Measurements from ENCODE around the gene OXSR1. TPM values are rescaled to one million over a fixed set of nuclear protein-coding genes. Genes with fewer than 3 reads are reported as not detected.

Gene OXSR1
- total and polyA plus RNA-seq, 4 donors = 4.3 to 24.7 (median 12.2) TPM

DNA sequence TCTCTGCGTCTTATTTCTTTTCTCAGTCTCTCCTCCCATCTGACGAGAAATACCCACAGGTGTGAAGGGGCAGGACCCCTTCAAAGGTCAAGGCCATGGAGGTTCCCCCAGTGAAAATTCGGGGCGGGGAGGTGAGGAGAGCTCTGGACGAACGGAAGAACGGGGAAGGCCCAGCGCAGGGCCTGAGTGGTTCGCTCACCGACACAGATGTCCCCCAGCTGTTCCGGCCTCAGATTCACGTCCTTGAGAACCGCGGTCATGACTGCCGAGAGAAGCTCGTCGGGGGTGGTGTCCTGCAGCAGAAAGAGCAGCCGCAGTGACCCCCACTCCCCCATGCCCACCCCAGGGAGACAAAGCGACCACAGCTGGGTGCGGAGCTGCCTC, 29.0 kb upstream of the OXSR1 start (continued):
- TF ChIP-seq, protein P1, sequence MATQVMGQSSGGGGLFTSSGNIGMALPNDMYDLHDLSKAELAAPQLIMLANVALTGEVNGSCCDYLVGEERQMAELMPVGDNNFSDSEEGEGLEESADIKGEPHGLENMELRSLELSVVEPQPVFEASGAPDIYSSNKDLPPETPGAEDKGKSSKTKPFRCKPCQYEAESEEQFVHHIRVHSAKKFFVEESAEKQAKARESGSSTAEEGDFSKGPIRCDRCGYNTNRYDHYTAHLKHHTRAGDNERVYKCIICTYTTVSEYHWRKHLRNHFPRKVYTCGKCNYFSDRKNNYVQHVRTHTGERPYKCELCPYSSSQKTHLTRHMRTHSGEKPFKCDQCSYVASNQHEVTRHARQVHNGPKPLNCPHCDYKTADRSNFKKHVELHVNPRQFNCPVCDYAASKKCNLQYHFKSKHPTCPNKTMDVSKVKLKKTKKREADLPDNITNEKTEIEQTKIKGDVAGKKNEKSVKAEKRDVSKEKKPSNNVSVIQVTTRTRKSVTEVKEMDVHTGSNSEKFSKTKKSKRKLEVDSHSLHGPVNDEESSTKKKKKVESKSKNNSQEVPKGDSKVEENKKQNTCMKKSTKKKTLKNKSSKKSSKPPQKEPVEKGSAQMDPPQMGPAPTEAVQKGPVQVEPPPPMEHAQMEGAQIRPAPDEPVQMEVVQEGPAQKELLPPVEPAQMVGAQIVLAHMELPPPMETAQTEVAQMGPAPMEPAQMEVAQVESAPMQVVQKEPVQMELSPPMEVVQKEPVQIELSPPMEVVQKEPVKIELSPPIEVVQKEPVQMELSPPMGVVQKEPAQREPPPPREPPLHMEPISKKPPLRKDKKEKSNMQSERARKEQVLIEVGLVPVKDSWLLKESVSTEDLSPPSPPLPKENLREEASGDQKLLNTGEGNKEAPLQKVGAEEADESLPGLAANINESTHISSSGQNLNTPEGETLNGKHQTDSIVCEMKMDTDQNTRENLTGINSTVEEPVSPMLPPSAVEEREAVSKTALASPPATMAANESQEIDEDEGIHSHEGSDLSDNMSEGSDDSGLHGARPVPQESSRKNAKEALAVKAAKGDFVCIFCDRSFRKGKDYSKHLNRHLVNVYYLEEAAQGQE (IDR thresholded peaks at IDR 0.05) = no peak
- no peak for TF ChIP-seq TAF1 (conservative IDR thresholded peaks at IDR 0.05)
- no peak for TF ChIP-seq RXRA (IDR thresholded peaks at IDR 0.05)

DNA sequence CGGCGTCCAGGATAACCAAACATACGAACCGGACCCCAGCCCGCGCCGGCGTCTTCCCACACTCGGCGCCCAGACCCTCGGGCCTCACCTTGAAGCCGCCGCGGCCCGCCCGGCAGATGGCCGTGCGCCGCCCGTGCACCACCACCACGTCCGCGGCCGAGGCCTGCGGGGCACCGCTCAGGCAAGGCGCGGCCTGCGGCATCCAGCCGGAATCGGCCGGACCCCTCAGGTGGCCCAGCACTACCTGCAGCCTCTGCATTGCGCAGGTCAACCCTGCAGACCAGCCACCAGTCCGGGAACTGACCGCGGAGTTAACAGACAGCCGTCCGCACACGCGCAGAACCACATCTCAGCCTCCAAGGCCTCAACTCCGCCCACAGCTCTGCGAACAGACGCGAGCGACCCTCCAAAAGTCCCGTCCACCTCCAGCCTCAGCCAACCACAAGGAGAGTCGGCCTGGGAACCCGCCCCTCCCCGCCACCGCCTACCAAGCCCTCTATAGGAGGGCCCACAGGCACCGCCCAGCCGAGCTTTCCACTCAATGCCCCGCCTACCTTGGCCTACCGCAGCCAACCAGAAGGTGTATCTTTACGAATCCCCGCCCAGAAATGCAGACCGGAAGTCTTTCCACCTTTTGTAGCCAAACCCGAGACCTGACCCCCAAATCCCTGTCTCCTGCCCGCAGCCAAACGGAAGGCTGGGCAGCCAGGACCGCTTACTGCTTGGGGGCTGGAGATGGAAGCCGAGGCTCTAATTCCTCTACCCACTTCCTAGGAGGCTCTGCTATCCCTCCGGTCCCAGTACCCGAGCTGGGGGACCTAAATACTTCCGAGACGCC, 28.3 kb upstream of the OXSR1 start, which contains the start of gene ACAA1:
TSS of gene ACAA1 (minus strand) at position 351 of the 838 bp plus-strand sequence. CDS start at position 259, 92 bp downstream.
- Histone ChIP-seq H3K4me3 (ENCODE audit: low read depth in 1 of 3, low read length in 3 of 3) (peak within 1 kb of the TSS; percentile 80 to 97 (median 87)), H3K9me3 (ENCODE audit: control insufficient read depth in 4 of 4, low read length in 3 of 4) (no peaks in the 10 kb centered on the region), H3K27me3 (ENCODE audit: control insufficient read depth in 4 of 4, insufficient read depth in 4 of 4, low read length in 3 of 4) (no peaks in the 10 kb centered on the region), H3K36me3 (ENCODE audit: control insufficient read depth in 4 of 4, insufficient read depth in 3 of 4, low read depth in 1 of 4, low read length in 3 of 4) (peaks cover 3 to 23% (median 22%) of the 10 kb centered on the region in 4 donors), H3K4me1 (ENCODE audit: control insufficient read depth in 4 of 4, insufficient read depth in 4 of 4, low read length in 3 of 4) (peaks cover 15 to 63% (median 52%) of the 10 kb centered on the region in 4 donors), H3K9ac (ENCODE audit: low read depth in 1 of 2, low read length in 2 of 2) (peak within 1 kb of the TSS; percentile 83 to 95), H3K27ac (ENCODE audit: low read depth in 1 of 2, low read length in 2 of 2) (peak within 1 kb of the TSS; percentile 88 to 96)
- TF ChIP-seq, protein P2, sequence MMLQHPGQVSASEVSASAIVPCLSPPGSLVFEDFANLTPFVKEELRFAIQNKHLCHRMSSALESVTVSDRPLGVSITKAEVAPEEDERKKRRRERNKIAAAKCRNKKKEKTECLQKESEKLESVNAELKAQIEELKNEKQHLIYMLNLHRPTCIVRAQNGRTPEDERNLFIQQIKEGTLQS (IDR thresholded peaks at IDR 0.05) = peak; percentile 48
- TF ChIP-seq HNF4A (conservative IDR thresholded peaks at IDR 0.05) (peak; percentile 37 to 50), SP1 (IDR thresholded peaks at IDR 0.05) (peak; percentile 98), HNF4G (IDR thresholded peaks at IDR 0.05) (no peak), RAD21 (IDR thresholded peaks at IDR 0.05) (peak; percentile 55 to 60), YY1 (IDR thresholded peaks at IDR 0.05) (peak; percentile 90), RXRA (IDR thresholded peaks at IDR 0.05) (peak; percentile 61 to 73), TAF1 (conservative IDR thresholded peaks at IDR 0.05) (peak; percentile 87), FOXA1 (IDR thresholded peaks at IDR 0.05) (no peak), NR2F2 (IDR thresholded peaks at IDR 0.05) (peak; percentile 77), FOXA2 (IDR thresholded peaks at IDR 0.05) (peak; percentile 56), EGR1 (IDR thresholded peaks at IDR 0.05; ENCODE audit: low read depth in 2 of 2) (peak in 1 of 2 donors; percentile 62), GABPA (IDR thresholded peaks at IDR 0.05 in 1 of 2, conservative IDR thresholded peaks at IDR 0.05 in 1 of 2) (peak; percentile 66 to 85), JUND (IDR thresholded peaks at IDR 0.05) (peak; percentile 51 to 67)
- TF ChIP-seq, protein P1 (IDR thresholded peaks at IDR 0.05) = peak; percentile 95
- TF ChIP-seq, protein P3, sequence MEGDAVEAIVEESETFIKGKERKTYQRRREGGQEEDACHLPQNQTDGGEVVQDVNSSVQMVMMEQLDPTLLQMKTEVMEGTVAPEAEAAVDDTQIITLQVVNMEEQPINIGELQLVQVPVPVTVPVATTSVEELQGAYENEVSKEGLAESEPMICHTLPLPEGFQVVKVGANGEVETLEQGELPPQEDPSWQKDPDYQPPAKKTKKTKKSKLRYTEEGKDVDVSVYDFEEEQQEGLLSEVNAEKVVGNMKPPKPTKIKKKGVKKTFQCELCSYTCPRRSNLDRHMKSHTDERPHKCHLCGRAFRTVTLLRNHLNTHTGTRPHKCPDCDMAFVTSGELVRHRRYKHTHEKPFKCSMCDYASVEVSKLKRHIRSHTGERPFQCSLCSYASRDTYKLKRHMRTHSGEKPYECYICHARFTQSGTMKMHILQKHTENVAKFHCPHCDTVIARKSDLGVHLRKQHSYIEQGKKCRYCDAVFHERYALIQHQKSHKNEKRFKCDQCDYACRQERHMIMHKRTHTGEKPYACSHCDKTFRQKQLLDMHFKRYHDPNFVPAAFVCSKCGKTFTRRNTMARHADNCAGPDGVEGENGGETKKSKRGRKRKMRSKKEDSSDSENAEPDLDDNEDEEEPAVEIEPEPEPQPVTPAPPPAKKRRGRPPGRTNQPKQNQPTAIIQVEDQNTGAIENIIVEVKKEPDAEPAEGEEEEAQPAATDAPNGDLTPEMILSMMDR (IDR thresholded peaks at IDR 0.05; ENCODE audit: low read depth, low read length, missing input control) = peak; percentile 9
- TF ChIP-seq, protein P4, sequence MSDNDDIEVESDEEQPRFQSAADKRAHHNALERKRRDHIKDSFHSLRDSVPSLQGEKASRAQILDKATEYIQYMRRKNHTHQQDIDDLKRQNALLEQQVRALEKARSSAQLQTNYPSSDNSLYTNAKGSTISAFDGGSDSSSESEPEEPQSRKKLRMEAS (IDR thresholded peaks at IDR 0.05) = peak; percentile 72
- TF ChIP-seq, protein P5, sequence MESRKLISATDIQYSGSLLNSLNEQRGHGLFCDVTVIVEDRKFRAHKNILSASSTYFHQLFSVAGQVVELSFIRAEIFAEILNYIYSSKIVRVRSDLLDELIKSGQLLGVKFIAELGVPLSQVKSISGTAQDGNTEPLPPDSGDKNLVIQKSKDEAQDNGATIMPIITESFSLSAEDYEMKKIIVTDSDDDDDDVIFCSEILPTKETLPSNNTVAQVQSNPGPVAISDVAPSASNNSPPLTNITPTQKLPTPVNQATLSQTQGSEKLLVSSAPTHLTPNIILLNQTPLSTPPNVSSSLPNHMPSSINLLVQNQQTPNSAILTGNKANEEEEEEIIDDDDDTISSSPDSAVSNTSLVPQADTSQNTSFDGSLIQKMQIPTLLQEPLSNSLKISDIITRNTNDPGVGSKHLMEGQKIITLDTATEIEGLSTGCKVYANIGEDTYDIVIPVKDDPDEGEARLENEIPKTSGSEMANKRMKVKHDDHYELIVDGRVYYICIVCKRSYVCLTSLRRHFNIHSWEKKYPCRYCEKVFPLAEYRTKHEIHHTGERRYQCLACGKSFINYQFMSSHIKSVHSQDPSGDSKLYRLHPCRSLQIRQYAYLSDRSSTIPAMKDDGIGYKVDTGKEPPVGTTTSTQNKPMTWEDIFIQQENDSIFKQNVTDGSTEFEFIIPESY (IDR thresholded peaks at IDR 0.05) = no peak
- under 1% methylated on average over 66 of the region's 66 CpGs for WGBS
- peak; percentile 98 for DNase-seq (ENCODE audit: low spot score)

Data from liver (tissue), 9 donors.